ENCODE data around the gene SLITRK4.

DNA sequence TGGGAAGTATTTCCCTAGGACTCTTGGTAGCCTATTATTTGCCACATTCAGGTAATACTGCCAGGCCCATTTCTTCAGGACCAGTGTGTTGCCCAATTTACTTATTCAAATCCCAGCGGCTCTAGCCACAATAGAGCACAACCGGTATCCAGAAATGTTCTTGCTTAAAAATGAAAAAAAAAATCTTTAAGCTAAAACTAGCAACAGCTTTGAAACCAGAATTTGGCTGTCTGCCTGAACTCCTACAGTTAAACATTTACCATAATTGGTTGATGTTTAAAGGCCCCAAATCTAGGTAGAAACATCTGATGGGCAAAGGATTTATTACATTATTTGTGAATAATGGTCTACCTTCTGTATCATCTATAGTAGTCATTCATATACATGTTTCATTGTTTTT, 930 bp upstream of the SLITRK4 start:
- no peak for TF ChIP-seq POLR2AphosphoS5 (IDR thresholded peaks at IDR 0.05; ENCODE audit: low read depth, low read length)
- TF ChIP-seq TAF1 (IDR thresholded peaks at IDR 0.05; ENCODE audit: borderline replicate concordance, low read depth, low read length) = no peak

Data from GM12892 (cell line).